ENCODE results near the gene GRIN1. TPM values are rescaled to one million over a fixed set of nuclear protein-coding genes. Genes with fewer than 3 reads are reported as not detected.

Gene GRIN1
- total and polyA plus RNA-seq, 10 of the 15 experiments (the other 5 are each of a cell fraction or from before 2014, with no cell fraction given), result 0.05 to 0.10 (median 0.06) TPM; not detected in 6

DNA sequence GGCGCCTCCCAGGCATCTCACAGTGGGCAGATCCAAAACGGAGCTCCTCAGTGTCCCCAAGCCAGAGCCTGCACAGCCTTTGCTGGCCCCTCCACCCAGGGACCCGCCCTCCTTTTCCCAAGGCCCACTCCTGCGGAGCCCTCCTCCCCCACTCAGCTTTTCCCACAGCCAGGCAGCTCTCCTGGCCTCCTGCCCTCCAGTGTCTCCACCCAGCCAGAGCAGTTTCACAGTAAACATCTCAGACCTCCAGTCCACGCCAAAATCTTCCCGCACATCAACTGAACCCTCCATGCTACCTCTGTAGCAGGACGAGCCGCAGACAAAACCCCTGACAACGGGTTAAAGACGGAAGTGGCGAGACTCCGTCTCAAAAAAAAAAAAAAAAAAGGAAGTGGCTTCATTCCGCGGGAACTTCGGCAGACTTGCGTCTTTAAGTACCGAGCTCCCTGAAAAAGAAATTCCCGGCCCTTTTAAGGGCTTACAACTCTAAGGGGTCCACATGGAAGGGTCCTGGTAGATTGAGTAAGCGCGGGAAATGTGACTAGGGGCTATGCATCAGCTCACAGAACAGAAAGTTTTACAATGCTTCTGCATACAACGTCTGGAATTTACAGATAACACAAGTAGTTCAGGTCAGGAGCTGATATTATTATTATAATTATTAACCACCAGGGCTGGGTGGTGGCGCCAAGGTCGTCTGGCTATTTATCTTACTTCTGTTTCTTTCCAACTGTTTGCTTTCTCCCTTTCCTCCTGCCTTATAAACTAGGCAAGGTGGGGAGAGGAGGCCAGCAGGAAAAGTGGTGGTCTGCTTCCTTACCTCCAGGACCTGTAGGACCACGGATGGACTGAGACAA is 11.4 kb upstream of the GRIN1 start (continued):
- TF ChIP-seq ELK1 (IDR thresholded peaks at IDR 0.05; ENCODE audit: low read depth, low read length) (no peak; the same call in 1 of the 2 replicates), SMARCA5 (IDR thresholded peaks at IDR 0.05) (no peak), SREBF2 (IDR thresholded peaks at IDR 0.05; ENCODE audit: low read length) (no peak), IKZF1 (conservative IDR thresholded peaks at IDR 0.05) (peak; percentile 50), MTA2 (IDR thresholded peaks at IDR 0.05; ENCODE audit: low read depth) (peak; percentile 40; the same call in 1 of the 2 replicates), ZNF24 (IDR thresholded peaks at IDR 0.05) (no peak), ATF3 (IDR thresholded peaks at IDR 0.05; ENCODE audit: borderline replicate concordance, extremely low read depth, low read depth, low read length) (no peak), EP300 (IDR thresholded peaks at IDR 0.05; ENCODE audit: borderline replicate concordance in 1 of 2, control insufficient read depth in 1 of 2, low read depth in 2 of 2, low read length in 2 of 2) (no peak), CBX5 (IDR thresholded peaks at IDR 0.05; ENCODE audit: low read depth) (no peak), POLR2A (IDR thresholded peaks at IDR 0.05; ENCODE audit: low read depth, low read length) (peak; percentile 35; the same call in 1 of the 2 replicates), EED (IDR thresholded peaks at IDR 0.05; ENCODE audit: low read depth) (no peak), SMAD1 (IDR thresholded peaks at IDR 0.05; ENCODE audit: low read depth, partially characterized antibody) (no peak), NR2F1 (conservative IDR thresholded peaks at IDR 0.05) (no peak), NR2C1 (IDR thresholded peaks at IDR 0.05) (no peak), RAD21 (IDR thresholded peaks at IDR 0.05; ENCODE audit: insufficient read depth, low read depth, low read length) (no peak), PKNOX1 (IDR thresholded peaks at IDR 0.05) (no peak), PBX3 (IDR thresholded peaks at IDR 0.05; ENCODE audit: insufficient replicate concordance, low read depth, low read length) (no peak), PAX8 (IDR thresholded peaks at IDR 0.05) (no peak), HDAC2 (IDR thresholded peaks at IDR 0.05) (no peak), POU2F2 (IDR thresholded peaks at IDR 0.05; ENCODE audit: borderline replicate concordance, low read depth, low read length) (no peak)
- TF ChIP-seq, protein P1, sequence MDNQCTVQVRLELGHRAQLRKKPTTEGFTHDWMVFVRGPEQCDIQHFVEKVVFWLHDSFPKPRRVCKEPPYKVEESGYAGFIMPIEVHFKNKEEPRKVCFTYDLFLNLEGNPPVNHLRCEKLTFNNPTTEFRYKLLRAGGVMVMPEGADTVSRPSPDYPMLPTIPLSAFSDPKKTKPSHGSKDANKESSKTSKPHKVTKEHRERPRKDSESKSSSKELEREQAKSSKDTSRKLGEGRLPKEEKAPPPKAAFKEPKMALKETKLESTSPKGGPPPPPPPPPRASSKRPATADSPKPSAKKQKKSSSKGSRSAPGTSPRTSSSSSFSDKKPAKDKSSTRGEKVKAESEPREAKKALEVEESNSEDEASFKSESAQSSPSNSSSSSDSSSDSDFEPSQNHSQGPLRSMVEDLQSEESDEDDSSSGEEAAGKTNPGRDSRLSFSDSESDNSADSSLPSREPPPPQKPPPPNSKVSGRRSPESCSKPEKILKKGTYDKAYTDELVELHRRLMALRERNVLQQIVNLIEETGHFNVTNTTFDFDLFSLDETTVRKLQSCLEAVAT (IDR thresholded peaks at IDR 0.05), result peak; percentile 68
- TF ChIP-seq, protein P2, sequence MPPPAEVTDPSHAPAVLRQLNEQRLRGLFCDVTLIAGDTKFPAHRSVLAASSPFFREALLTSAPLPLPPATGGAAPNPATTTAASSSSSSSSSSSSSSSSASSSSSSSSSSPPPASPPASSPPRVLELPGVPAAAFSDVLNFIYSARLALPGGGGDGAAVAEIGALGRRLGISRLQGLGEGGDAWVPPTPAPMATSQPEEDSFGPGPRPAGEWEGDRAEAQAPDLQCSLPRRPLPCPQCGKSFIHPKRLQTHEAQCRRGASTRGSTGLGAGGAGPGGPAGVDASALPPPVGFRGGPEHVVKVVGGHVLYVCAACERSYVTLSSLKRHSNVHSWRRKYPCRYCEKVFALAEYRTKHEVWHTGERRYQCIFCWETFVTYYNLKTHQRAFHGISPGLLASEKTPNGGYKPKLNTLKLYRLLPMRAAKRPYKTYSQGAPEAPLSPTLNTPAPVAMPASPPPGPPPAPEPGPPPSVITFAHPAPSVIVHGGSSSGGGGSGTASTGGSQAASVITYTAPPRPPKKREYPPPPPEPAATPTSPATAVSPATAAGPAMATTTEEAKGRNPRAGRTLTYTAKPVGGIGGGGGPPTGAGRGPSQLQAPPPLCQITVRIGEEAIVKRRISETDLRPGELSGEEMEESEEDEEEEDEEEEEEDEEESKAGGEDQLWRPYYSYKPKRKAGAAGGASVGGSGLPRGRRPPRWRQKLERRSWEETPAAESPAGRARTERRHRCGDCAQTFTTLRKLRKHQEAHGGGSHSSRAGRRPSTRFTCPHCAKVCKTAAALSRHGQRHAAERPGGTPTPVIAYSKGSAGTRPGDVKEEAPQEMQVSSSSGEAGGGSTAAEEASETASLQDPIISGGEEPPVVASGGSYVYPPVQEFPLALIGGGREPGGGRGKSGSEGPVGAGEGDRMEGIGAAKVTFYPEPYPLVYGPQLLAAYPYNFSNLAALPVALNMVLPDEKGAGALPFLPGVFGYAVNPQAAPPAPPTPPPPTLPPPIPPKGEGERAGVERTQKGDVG (CRISPR knock-in tag; IDR thresholded peaks at IDR 0.05), result no peak
